ENCODE measurements around the gene STBD1. TPM values are rescaled to one million over a fixed set of nuclear protein-coding genes. Genes with fewer than 3 reads are reported as not detected.
"Not testable (repeated sequence)": the region's sequence is repeated elsewhere in the genome, so short reads cannot be mapped to it uniquely, and the experiment has no call there.

Gene STBD1
- polyA plus RNA-seq, 1 donor = 51.9 TPM

DNA sequence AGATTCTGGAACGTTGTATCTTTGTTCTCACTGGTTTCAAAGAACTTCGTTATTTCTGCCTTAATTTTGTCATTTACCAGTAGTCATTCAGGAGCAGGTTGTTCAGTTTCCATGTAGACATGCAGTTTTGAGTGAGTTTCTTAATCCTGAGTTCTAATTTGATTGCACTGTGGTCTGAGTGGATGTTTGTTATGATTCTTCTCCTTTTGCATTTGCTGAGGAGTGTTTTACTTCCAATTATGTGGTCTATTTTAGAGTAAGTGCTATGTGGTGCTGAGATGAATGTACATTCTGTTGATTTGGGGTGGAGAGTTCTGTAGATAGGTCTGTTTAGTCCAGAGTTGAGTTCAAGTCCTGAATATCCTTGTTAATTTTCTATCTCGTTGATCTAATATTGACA, 18.7 kb upstream of the STBD1 start:
- not testable (repeated sequence) for DNase-seq

DNA sequence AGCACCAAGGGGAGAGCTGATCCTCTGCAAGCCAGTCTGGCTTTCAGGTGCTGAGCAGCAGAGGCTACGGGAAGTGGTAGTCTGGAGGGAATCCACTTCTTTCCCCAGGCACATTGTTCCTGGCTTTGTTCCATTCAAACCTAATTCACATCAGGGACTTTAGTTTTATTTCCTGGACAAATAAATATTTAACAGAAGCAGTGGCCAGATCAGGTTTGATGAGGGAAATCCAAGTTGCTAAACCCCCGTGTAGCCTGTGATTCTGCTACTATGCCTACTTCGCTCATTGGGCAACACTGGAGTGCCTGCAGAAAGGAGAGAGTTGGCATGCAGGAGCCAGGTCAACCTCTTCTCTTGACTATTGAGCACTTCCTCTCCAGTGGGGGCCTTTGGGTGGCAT, 13.8 kb upstream of the STBD1 start:
- no peak for DNase-seq

DNA sequence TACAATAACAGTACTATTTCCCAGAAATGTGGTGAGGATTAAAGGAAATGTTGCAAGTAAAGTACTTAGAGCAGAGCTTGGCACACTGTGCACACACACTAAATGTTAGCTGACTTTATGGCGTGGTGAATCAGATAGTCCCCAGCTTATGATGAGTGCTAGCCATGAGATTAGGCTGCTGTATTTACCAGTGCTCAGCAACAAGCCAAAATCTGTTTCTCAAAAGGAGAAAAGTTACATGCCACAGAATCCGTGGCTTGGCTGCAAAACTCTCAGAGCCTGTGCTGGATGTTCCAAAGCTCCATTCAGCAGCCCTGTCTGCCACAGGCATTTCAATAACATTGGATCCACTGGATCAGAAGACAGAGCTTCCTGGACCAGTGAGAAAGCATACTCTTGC, 12.8 kb upstream of the STBD1 start:
- DNase-seq = no peak

DNA sequence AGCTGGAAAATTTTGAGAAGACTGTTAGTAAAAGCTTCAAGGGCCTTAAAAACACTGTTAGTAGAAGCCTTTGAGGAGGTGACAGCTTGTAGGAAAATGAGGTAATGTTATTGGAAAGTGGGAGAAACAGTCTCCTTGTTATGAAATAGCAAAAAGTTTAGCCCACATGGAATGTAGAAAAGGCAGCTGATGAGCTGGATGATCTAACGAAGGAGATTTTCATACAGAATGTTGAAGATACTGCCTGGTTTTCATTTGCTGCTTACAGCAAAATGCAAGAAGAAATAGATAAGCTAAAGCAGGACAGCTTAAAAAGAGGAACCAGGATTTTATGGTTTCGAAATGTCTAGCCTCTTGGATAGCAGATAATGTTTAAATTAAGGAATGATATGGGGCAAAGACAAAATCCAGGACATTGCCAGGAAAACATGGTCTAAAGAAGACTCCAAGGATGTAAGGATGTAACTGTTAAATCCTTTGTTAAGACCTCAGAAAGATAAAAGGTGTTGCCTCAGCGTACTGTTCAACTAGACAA, 10.2 kb upstream of the STBD1 start:
- no peak for DNase-seq

DNA sequence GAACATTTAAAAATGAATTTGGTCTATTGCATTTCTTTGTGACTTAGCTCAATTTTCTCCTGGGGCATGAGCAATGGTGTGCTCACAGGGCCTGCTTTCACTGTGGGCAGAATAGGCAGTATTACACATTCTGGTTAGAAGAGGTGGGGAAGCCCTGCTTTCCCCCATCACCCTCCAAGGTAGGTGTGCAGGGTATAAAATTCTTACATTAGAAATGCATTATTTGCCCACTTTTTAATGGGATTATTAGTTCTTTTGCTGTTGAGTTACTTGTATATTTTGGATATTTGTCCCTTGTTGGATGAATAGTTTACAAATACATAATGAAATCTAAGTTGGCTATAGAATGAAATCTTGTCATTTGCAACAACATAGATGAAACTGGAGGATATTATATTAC, 8.3 kb upstream of the STBD1 start:
- DNase-seq = no peak

DNA sequence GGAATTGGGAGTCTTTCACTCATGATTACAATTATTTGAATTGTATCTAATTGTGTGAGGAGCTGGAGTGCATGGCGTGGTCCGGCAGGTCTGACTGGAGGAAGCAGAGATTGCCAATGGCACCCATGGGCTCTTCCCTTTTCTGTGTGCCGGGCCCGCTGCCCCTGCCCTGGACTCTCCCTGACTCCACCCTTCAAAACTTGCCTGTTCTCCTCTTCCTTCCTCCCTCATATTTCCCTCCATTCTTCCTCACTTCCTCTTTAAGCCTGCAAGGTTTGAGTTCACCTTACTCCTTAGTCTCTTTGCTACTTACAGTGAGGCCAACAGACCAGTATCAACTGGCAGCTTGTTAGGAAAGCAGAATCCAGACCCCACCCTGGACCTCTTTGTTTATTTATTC, 6.5 kb upstream of the STBD1 start:
- DNase-seq = no peak

DNA sequence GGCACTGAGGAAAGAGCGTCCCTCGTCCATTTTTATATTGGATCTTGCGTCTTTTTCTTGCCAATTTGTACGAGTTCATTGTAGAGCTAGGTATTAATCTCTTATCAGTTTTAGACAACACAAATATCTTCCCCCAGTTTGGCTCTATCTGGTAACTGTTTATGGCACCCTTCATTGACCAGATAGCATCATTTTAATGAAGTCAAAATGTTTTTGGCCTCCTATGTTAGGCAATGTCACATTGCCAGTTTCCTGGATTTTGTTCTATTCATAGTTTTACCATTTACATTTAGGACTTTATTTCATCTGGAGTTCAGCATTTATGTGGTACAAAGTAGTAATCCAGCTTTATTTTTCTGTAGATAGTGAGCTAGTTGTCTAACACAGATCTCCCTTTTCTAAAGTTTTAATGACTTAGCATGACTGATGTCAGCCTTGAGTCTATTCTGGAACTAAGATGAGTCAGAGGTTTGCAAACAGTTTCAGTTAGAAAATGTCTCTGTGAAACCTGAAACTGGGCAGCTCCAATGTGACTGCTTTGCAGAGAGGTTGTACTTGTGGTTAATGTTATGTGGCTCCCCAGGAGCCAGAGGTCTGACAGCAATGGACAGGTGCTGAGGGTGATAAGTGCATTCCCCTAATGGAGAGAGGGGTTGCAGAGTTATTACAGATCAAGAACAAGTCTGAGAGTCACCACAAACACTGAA, 5.3 kb upstream of the STBD1 start:
- peak; percentile 3 for DNase-seq

DNA sequence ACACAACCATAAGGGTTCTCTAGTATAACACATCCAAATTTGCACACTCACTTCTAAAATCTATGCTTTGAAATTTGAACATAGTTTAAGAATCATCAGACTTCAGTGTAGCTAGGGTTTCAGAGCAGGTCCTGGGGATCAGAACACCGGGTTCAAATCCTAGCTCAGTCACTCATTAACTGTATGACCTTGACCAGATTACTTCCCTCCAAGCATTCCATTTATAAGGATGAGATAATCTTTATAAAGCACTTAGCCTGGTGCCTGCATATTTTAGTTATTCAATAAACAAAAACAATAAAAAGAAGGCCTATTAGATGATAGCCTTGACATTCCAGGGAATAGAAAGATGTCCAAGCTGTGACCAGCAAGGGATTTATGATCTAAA, 4.8 kb upstream of the STBD1 start:
- no peak for DNase-seq

DNA sequence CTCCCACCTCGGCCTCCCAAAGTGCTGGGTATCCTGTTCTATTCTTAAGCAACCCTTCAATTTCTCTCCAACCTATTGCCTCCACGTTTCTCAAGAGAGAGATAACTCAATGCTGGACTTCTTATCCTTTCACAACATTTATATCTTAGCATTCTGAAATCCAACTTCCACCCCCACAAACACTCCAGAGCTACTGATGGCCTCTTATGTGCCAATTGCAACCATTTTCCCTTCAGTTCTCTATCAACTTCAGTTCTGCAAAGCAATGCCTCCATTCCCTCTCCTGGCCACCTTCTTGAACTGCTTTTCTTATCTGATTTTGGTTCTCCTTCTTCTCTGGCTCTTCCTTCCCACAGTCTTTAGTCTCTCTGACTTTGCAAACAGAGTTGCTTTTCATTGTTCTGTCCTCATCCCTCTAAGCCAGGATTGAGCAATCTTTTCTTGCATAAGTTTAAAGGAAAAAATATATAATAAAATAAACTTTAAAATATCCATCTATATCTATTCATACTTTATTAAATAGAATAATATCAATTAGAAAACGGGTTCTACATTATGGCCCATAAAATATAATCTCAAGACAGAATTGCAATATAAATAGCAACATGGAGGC, 3.6 kb upstream of the STBD1 start:
- no peak for DNase-seq

DNA sequence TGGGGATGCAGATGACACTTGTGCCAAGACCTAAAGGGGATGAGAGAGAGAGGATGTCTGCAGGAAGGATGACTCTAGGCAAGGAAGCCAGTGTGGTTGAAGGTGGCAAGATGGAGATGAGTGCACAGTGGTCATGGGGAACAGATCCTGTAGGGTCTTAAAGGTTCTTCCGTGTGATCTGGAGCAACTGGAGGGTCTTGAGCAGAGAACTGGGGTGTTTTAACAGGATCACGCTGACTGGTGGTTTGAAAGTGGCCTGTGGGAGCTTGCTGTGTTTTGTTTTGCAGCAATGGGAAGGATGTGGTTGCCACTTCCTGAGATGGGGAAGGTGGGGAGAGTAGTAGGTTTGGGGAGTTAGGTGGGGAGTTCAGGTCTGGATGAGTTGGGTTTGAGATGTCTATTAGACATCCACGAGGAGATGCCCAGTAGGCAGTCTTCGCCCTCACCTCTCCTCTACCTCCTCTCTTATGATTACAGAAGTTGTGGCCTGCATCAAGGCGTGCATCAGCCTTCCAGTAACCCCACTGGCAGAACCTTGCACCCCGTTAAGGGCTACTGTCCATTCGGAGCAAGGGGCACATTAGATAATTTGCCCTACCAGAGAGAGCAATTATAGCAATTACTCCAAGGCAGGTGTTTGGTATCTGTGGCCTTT, 1.4 kb upstream of the STBD1 start:
- DNase-seq = no peak

DNA sequence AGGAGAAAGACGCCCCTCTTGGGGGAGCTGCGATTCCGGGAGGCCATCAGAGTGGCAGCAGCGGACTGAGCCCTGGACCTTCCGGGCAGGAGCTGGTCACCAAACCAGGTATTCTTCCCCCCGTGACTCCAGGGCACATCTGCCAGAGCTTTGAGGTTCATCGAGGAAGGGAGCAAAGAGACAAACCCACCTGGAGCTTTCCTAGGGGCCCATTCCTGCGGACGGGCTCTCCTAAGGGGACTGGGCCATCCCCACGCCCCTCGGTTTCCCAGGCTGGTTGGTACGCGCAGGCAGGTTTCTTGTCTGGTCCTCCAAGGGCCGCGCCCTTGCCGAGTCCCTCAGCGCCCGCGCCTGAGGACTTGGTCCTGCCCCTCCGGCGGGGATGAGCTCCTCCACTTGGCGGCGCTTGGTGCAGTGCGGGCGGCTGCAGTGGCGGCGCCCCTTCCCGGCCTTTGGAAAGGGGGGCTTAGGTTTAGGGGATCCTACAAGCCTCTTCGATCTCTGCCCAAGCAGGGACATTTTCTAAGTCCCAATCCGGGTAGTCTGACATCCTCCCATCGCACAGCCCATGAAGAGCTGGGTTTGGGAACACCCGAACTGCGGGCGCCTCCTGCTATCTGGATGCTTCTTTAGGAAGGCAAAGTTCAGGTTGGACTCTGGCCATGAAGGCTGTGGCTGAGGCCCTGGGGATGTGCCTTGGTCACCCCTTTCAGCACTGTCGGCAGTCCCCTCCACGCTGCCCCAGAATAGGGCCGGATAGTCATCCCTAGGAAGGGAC, 538 bp downstream of the STBD1 start:
- DNase-seq = peak; percentile 29

DNA sequence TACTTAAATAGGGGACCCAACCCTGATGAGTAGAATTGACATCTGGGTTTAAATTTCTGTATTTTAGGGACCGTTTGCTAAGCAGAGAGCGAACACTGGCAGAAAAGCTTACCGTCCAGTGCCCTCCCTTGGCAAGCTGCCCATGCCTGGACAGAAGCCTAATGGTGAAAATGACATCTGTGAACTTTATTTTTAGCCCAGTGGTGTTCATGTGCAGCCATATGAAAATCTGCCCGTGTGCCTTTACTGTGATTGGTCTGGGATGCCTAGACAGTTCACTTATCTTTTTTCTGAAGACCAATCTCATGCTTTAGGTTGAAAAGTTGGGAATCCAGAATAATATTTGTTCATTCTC, 1.1 kb downstream of the STBD1 start:
- DNase-seq = peak; percentile 14

DNA sequence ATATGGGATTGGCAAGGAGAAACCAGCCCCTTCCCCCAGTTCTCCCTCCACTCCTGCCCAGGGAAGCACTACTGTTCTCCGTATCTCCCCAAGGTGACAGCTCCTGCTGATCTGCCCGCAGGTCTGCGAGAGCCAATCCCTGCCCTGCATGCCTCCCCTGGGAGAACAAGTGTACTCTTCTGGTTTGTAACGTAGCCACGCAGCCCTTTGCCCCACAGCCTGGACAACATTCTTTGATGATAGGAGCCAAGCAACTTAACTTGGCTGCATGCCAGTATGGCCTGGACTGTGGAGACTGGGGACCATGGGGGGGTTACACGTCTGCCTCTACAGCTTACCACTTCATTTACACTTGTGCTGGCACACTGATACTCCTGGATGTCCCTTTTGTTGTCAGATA, 2.0 kb downstream of the STBD1 start:
- DNase-seq = peak; percentile 4

DNA sequence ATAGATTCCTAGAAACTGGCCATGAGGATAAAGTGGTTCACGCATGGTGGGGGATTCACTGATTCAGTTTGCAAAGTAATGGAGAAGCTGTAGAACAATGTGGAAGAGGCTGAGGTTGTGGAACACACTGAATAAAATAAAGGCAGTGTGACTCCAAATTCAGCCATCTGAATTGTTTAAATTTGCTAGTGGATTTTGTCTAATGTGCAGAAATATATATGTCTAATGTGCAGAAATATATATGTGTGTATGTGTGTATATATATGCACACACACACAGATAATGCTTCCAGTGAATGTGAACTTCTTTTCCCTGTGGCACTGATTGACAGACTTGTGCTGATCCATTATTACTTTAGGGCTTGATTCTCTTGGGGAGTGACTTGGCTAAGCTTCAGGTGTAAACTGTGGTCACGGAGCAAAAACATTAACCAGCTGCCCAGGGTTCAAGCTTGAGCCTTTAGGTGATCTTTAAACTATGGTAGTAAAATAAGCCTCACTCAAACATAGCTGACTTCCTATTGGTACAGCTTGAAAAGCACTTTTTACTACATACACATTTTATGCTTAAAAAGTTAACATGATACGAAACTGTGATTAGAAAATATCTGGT, 3.5 kb downstream of the STBD1 start:
- DNase-seq = no peak

DNA sequence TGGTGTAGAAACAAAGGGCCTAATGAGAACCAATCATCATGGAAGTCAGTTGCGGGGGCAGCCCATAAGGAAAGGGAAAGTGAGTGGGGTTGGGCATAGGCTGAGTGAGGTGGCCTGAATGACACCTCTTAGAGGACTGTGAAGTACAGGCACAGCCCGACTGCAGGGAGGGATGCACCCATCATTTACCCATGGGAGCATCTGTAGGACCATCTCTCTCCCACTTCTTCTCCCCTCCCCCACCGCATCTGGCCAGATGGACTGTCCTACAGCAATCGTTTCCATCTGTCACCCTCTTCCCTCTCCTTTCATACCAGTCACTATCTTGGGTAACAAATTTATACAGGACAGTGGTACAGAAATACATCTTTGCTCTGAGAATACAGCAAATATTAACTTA, 4.2 kb downstream of the STBD1 start:
- no peak for DNase-seq

DNA sequence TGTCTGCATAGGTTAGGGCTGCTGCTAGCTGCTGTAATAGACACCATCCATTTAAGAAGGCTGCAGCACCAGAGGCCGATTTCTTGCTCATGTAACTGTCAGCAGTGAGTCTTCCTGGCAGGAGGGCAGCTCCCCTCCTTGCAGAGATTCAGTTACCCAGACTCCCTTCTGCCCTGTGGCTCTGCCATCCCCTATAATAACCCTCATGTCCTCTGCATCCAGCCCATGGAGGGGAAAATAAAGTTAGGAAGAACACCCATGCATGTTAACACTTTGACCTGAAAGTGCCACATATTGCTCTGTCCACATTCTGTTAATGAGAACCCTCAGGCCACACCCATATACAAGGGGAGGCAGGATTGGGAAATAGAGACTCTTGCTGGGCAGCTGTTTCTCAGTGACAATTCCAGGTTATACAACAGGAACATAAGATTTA, 5.4 kb downstream of the STBD1 start:
- DNase-seq = no peak

- no peak for DNase-seq
Measured at GRCh38 chr4:76312457-76312856, 5.9 kb downstream of the STBD1 start.

- DNase-seq = no peak
Measured at GRCh38 chr4:76313547-76313946, 7.0 kb downstream of the STBD1 start.

DNA sequence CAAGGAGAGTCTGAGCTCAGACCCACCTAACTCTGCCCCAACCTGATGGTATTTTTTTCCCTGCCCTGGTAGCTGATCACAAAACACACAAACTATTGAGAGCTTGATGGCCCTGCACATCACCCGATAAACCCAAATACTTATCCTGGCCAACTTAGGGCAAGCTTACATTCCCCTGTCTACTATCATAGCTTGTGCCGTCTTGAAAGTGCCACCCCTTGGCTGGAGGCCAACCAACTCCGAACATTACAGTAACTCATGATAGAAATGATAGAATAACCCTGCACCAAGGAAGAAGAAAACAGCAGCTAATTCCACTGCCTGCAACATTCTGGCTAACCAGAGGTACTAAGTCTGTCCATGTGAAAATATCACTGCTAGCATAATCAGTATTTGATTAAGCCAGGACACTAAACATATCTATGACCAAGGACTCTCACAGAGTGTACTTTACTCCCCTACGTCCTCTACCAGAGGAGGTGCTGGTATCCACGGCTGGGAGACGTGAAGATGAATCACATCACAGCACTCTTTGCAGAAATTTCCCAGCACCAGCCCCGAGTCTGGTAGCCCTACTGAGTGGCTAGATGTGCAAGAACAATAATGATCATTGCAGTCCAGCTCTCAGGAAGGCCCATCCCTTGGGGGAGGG, 8.9 kb downstream of the STBD1 start:
- no peak for DNase-seq

- DNase-seq = no peak
Measured at GRCh38 chr4:76316131-76316530, 9.6 kb downstream of the STBD1 start.

DNA sequence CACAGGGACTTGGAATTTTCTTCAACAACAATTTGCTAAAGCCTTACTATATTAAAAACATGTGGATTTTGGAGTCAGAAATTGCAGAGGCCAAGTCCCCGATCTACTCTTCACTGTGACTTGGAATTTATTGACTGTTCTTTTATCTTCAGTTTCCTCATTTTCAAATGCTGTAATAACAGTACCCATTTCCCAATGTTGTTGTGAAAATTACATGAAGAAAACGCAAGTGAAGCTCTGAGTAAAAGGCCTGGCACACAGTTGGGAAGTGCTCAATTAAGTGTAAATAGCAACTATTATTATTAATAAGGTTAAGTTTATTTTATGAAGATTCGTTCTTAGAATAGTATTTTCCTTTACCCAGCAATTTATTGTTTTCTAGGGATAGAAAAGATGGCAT, 15.7 kb downstream of the STBD1 start:
- no peak for DNase-seq

DNA sequence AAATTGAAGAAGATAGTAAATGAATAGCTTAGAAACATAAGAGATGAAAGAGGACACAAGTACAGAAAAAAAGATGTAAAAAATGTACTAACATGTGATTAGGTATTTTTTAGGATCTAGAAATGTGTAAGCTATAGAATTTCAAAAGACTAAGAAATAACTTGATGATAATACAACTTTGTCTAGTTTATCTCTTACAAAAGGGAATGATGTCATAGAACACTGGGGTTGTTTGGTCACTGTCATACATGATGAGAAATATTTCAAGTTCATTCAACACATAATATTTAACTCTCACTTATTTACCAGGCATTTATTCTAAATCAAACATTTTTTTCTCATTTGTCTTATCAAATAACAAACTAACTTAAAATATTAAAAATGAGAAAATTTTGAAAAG, 18.5 kb downstream of the STBD1 start:
- DNase-seq = no peak
